Measurements from ENCODE around the gene MPV17. TPM values are rescaled to one million over a fixed set of nuclear protein-coding genes. Genes with fewer than 3 reads are reported as not detected.

MPV17 gene
- total and polyA plus RNA-seq, 10 donors = 58.0 to 101 (median 80.3) TPM

DNA sequence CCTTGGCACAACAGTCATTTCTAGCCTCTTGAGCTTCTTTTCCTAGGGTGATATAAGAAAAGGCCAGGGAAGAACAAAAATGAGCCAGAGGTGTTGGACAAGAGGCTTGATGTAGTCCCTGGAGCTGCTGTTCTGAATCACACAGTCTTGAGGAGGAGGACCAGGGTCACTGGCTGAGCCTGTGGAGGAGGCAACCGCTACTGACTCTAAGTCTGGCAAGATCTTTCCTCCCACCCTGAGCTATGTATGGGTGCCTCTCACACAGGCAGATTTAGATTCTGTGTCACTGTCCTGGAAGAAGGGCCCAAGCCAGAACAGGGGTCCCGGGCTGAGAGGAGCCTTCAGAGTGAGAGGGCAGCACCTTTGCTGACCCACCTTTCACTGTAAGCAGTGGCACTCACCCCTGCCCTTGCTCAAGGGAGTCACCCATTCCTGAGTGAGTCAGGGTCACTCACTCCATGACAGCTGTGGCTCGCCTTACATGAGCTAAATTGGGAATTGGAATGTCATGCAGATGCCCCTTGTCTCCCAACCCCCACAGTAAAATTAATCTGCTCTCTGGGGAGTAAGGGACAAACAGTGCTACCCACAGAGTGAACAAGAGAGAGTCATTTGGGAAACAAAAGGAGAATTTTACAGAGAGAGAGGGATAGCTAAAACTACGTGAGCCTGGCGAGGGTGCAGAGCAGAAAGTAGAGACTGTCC lies 40.9 kb downstream of the MPV17 start, which contains the start of gene TRIM54:
TRIM54 (plus strand) TSS at position 575 of the 705 bp plus-strand sequence. CDS start 303 bp downstream, outside the sequence.
- H3K4me1 ChIP-seq = peaks cover 5 to 10% (median 8%) of the 10 kb centered on the region in 6 donors
- no peaks in the 10 kb centered on the region for H3K36me3 ChIP-seq
- intact Hi-C loops (cut with DNase I; ENCODE audit: low total_unique reads) = no loop called here
- WGBS, 5 donors = 51 to 85% (median 73%) methylated on average over 5 of the region's 5 CpGs
- H3K27ac ChIP-seq = peak within 1 kb of the TSS in 2 of 8 donors; percentile 21 to 25
- no peak within 1 kb of the TSS for H3K4me3 ChIP-seq
- TF ChIP-seq POLR2A (IDR thresholded peaks at IDR 0.05) (no peak), POLR2AphosphoS5 (IDR thresholded peaks at IDR 0.05) (peak in 1 of 3 donors; percentile 19)
- TF ChIP-seq, protein P1, sequence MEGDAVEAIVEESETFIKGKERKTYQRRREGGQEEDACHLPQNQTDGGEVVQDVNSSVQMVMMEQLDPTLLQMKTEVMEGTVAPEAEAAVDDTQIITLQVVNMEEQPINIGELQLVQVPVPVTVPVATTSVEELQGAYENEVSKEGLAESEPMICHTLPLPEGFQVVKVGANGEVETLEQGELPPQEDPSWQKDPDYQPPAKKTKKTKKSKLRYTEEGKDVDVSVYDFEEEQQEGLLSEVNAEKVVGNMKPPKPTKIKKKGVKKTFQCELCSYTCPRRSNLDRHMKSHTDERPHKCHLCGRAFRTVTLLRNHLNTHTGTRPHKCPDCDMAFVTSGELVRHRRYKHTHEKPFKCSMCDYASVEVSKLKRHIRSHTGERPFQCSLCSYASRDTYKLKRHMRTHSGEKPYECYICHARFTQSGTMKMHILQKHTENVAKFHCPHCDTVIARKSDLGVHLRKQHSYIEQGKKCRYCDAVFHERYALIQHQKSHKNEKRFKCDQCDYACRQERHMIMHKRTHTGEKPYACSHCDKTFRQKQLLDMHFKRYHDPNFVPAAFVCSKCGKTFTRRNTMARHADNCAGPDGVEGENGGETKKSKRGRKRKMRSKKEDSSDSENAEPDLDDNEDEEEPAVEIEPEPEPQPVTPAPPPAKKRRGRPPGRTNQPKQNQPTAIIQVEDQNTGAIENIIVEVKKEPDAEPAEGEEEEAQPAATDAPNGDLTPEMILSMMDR (IDR thresholded peaks at IDR 0.05 in 8 of 11, conservative IDR thresholded peaks at IDR 0.05 in 3 of 11) = no peak
- H3K27me3 ChIP-seq (replicated peaks in 1 of 7) = peaks cover 0 to 19% (median 0%) of the 10 kb centered on the region in 7 donors
- DNase-seq = no peak
- H3K9me3 ChIP-seq = no peaks in the 10 kb centered on the region

DNA sequence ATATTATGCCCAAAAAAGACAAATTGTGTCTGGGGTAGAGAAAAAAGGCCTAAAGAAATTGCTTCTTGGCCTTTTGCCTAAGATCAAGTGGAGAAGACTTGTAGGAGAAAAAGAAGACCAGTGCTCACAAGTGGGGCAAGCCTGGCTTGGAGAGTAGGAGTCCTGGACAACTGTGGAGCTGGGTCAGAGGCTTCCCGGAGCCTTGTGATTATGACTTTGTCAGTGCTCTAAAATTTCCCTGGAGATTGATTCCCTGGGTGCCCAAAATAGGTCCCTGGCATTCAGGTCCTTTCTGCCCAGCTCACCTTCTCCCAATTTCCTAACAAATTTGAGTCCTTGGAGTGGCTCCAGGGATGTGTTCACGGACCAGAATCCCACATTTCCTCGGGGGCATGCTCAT lies 41.5 kb downstream of the MPV17 start:
- intact Hi-C loops (cut with DNase I; ENCODE audit: low total_unique reads) = no loop called here
- WGBS, 5 donors = 62 to 82% (median 72%) methylated on average over 3 of the region's 3 CpGs
- Histone ChIP-seq H3K4me3 (no peak overlapping the region), H3K36me3 (no peaks in the 10 kb centered on the region), H3K4me1 (peaks cover 5 to 10% (median 8%) of the 10 kb centered on the region in 6 donors), H3K27ac (peak overlapping the region in 2 of 8 donors; percentile 21 to 25), H3K27me3 (replicated peaks in 1 of 7) (peaks cover 0 to 19% (median 0%) of the 10 kb centered on the region in 7 donors), H3K9me3 (no peaks in the 10 kb centered on the region)
- TF ChIP-seq POLR2A (IDR thresholded peaks at IDR 0.05) (no peak), POLR2AphosphoS5 (IDR thresholded peaks at IDR 0.05) (no peak)
- TF ChIP-seq, protein P1 (IDR thresholded peaks at IDR 0.05 in 8 of 11, conservative IDR thresholded peaks at IDR 0.05 in 3 of 11) = no peak
- DNase-seq = no peak

DNA sequence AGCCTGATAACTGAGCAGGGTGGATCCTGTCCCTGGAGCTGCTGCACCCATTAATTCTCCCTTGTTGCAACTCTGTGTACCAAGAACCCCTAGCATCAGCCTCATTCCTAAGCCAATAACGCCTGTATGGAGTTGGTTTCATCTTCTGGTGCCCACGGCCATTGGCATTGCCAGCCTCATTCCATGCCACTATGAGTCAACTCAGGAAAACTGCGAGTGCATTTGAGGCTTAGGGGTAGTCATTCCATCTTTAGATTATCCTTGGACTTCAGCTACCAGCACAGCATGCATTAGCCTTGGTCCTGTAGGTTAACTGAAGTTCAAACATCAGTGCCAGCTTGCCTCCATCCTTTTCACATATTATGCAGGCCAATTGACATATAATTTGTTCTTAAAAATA lies 42.1 kb downstream of the MPV17 start:
- 58 to 81% (median 70%) methylated on average over 3 of the region's 3 CpGs for WGBS, 5 donors

More for the DNA sequence above, 42.1 kb downstream of the MPV17 start:
- Histone ChIP-seq H3K9me3 (no peaks in the 10 kb centered on the region), H3K36me3 (no peaks in the 10 kb centered on the region), H3K4me1 (peaks cover 5 to 10% (median 8%) of the 10 kb centered on the region in 6 donors), H3K27ac (no peak overlapping the region), H3K4me3 (no peak overlapping the region), H3K27me3 (replicated peaks in 1 of 7) (peaks cover 0 to 19% (median 0%) of the 10 kb centered on the region in 7 donors)
- intact Hi-C loops (cut with DNase I; ENCODE audit: low total_unique reads) = no loop called here
- TF ChIP-seq POLR2A (IDR thresholded peaks at IDR 0.05) (no peak), POLR2AphosphoS5 (IDR thresholded peaks at IDR 0.05) (no peak)
- TF ChIP-seq, protein P1 (IDR thresholded peaks at IDR 0.05 in 8 of 11, conservative IDR thresholded peaks at IDR 0.05 in 3 of 11) = no peak
- DNase-seq = no peak

Measured in spleen (tissue), 11 donors.